ENCODE measurements around the gene FGD2. TPM values are rescaled to one million over a fixed set of nuclear protein-coding genes. Genes with fewer than 3 reads are reported as not detected.
"Not testable (repeated sequence)": the region's sequence is repeated elsewhere in the genome, so short reads cannot be mapped to it uniquely, and the experiment has no call there.

FGD2 gene
- total RNA-seq, 2 experiments from 2014 or later, result 0.50 to 0.63 TPM

DNA sequence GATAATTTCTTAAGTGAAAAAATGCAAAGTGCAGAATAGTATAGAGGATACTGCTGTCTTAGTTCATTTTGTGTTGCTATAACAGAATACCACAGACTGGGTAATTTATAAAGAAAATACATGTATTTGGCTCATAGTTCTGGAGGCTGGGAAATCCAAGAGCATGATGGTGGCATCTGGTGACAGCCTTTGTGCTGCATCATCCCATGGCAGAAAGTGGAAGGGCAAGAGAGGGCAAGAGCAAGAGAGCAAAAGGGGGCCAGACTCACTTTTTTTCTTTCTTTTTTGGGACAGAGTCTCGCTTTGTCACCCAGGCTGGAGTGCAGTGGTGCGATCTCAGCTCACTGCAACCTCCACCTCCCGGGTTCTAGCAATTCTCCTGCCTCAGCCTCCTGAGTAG lies 37.6 kb downstream of the FGD2 start:
- ATAC-seq; H3K4me3 Mint-ChIP-seq; H3K27me3 Mint-ChIP-seq; intact Hi-C loops (cut with DNase I, micrococcal nuclease); H3K9me3 Mint-ChIP-seq (ENCODE audit: low read depth); POLR2A ChIA-PET; DNase-seq; H3K36me3 Mint-ChIP-seq (ENCODE audit: low read depth): not testable (repeated sequence)
- CTCF ChIA-PET, result interaction anchor here (0.9 to 1.8 kb wide), 3 partner anchors 8 to 14 kb away, joined by 3 to 15 read pairs (median 4); no protein-coding TSS in a partner anchor
- H3K27ac Mint-ChIP-seq, result peak overlapping the region; percentile 5
- peaks cover 47% of the 10 kb centered on the region for H3K4me1 Mint-ChIP-seq

DNA sequence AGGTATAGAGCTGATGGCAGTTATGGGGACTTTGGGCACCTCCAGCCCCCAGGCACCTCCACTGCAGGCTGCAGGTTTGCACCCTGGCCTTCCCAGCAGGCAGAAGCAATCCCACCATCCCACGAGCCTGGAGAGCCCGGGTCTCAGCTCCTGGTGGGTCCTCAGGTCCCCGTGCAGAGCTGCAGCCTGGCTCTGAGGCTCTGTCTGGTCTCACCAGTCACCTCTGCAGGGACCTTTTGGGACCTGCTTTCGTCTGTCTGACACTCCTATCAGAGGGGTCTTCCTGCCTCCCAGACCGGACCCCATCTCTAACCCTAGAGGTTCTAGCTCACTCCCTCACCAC lies 41.9 kb downstream of the FGD2 start:
- DNase-seq, result no peak
- peak overlapping the region; percentile 100 for H3K27ac Mint-ChIP-seq
- no peak for ATAC-seq
- no peak overlapping the region for H3K4me3 Mint-ChIP-seq
- ChIA-PET POLR2A (interaction anchor here (0.5 to 5.4 kb wide), 6 partner anchors 13 to 140 kb away, joined by 3 to 65 read pairs (median 4); partner anchors contain the start of genes MTCH1 and PIM1), CTCF (interaction anchor here (1.3 to 9.7 kb wide), 6 partner anchors 13 to 162 kb away, joined by 4 to 133 read pairs (median 40); partner anchors contain the start of gene PIM1)
- H3K36me3 Mint-ChIP-seq (ENCODE audit: low read depth), result peaks cover 2% of the 10 kb centered on the region
- peaks cover 65% of the 10 kb centered on the region for H3K4me1 Mint-ChIP-seq
- H3K27me3 Mint-ChIP-seq, result no peaks in the 10 kb centered on the region
- H3K9me3 Mint-ChIP-seq (ENCODE audit: low read depth), result peaks cover 3% of the 10 kb centered on the region
- intact Hi-C loops (cut with DNase I, micrococcal nuclease), result loop anchor here in 1 of 2 experiments (5.0 kb wide), 1 partner anchor 450 kb away; the partner anchor contains the start of gene CCDC167

DNA sequence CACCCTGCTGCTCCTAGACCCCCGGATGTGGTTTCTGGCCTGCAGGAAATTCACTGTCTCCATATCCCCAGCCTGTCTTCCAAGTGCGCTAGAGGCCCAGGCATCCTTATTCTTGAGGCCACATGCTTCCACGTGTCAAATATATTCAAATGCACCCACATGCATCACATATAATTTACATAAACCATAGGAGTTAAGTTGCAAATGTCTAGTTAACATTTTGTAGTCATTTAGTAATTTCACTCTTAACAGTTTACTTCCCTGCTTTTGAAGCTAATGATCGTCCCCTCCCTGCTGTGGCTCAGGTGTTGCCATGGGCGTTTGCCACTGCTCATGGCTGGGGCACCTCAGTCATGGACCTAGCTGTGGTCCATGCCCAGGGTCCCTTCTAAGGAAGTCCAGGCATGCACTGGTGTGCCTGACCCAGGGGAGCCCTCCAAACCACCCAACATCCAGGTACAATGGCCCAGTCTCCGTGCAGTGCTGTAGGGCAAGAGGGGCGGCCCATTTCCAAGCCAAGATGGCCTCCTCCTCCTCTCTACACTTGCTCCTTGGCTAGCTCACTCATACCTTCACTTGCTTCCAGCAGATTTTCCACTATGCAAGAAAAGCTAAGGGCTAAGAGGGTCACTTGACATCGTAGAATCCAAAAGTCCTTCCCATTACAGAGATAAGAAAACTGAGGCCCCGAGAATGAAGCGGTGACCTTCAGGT lies 42.4 kb downstream of the FGD2 start:
- peaks cover 2% of the 10 kb centered on the region for H3K36me3 Mint-ChIP-seq (ENCODE audit: low read depth)
- ATAC-seq (peak; percentile 21), DNase-seq (peak; percentile 60)
- POLR2A ChIA-PET, result interaction anchor here (0.6 to 5.4 kb wide), 8 partner anchors 14 to 210 kb away, joined by 3 to 65 read pairs (median 5); partner anchors contain the start of genes MTCH1, PIM1, TBC1D22B and TMEM217
- peaks cover 64% of the 10 kb centered on the region for H3K4me1 Mint-ChIP-seq
- H3K27ac Mint-ChIP-seq, result peak overlapping the region; percentile 100
- CTCF ChIA-PET, result interaction anchor here (0.6 to 9.7 kb wide), 7 partner anchors 14 to 257 kb away, joined by 3 to 133 read pairs (median 15); partner anchors contain the start of gene PIM1
- no peaks in the 10 kb centered on the region for H3K27me3 Mint-ChIP-seq
- intact Hi-C loops (cut with DNase I, micrococcal nuclease), result loop anchor here (1.0 to 5.0 kb wide), 3 partner anchors 15 to 449 kb away; partner anchors contain the start of gene CCDC167 (in 1 of the 2)
- peaks cover 3% of the 10 kb centered on the region for H3K9me3 Mint-ChIP-seq (ENCODE audit: low read depth)
- H3K4me3 Mint-ChIP-seq, result peak overlapping the region; percentile 11

DNA sequence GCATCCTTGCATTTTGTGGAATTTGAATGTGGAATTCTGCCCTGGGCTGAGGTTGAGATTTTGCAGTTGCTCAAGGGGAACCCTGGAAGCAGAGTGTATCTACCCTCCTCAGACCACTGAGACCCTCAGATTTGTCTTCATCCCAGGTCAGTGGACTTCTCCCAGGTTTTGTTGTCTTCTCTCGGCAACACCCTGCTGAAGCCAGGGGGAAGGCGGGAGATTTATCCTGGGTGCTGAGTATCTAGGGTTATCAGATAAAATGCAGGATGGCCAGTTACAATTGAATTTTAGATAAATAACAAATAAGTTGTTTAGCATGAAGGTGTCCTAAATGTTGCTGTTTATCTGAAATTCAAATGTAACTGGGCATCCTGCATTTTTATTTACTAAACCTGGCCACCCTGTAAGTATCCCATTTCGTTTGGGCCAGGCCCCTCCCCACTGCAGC lies 43.0 kb downstream of the FGD2 start:
- DNase-seq, result no peak
- peaks cover 64% of the 10 kb centered on the region for H3K4me1 Mint-ChIP-seq
- H3K9me3 Mint-ChIP-seq (ENCODE audit: low read depth), result peaks cover 3% of the 10 kb centered on the region
- H3K36me3 Mint-ChIP-seq (ENCODE audit: low read depth), result peaks cover 2% of the 10 kb centered on the region
- ATAC-seq, result no peak
- peak overlapping the region; percentile 79 for H3K4me3 Mint-ChIP-seq
- peak overlapping the region; percentile 100 for H3K27ac Mint-ChIP-seq
- POLR2A ChIA-PET, result interaction anchor here (0.9 to 5.4 kb wide), 5 partner anchors 15 to 210 kb away, joined by 3 to 65 read pairs (median 6); partner anchors contain the start of genes PIM1, TBC1D22B and TMEM217
- H3K27me3 Mint-ChIP-seq, result no peaks in the 10 kb centered on the region
- CTCF ChIA-PET, result interaction anchor here (0.6 to 9.7 kb wide), 7 partner anchors 19 to 257 kb away, joined by 3 to 133 read pairs (median 15); partner anchors contain the start of genes MTCH1 and PIM1
- intact Hi-C loops (cut with DNase I, micrococcal nuclease), result loop anchor here (1.0 to 5.0 kb wide), 3 partner anchors 15 to 449 kb away; partner anchors contain the start of gene CCDC167 (in 1 of the 2)

DNA sequence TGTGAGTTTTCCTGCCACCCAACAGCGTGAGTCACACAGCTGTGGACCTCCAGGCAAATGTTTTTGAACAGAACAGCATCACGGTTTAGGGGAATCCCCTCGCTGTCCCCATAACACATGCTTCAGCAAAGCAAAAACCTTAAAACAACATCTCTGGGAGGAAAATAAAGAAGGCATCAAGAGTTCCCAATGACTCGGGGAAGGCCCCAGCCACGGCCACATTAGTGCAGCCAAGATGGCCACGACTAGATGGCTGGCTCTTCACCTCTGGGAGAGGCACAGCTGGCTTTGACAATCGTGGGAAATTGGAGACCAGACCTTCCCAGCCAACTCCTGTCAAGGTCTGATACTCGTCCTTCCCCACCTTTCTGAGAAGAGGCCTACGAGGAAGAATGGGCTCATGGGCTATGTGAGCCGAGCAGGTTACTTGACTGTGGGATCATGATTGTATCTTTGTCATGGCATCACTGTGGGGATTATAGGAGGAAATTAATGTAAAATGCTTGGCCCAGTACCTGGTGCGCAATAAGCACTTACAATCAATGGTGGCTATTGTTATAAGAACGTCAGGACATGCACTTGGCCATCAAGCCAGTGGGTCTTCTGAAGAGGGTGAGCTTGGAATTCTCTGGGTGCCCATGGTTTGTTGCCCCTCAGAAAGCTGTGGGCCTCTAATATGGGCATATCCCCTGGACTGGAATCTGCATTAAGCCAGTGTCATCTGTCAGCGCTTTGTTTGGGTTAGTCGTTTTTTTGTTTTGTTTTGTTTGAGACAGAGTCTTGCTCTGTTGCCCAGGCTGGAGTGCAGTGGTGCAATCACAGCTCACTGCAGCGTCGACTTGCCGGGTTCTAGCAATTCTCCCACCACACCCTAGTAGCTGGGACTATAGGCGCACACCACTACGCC lies 43.6 kb downstream of the FGD2 start:
- Mint-ChIP-seq H3K9me3 (ENCODE audit: low read depth) (peaks cover 3% of the 10 kb centered on the region), H3K27me3 (no peaks in the 10 kb centered on the region), H3K36me3 (ENCODE audit: low read depth) (peaks cover 2% of the 10 kb centered on the region), H3K27ac (peak overlapping the region; percentile 100), H3K4me1 (peaks cover 64% of the 10 kb centered on the region), H3K4me3 (peak overlapping the region; percentile 79)
- CTCF ChIA-PET, result interaction anchor here (0.8 to 9.7 kb wide), 9 partner anchors 11 to 193 kb away, joined by 3 to 133 read pairs (median 10); partner anchors contain the start of genes MTCH1 and PIM1
- DNase-seq, result peak; percentile 87
- POLR2A ChIA-PET, result interaction anchor here (0.6 to 5.4 kb wide), 7 partner anchors 15 to 1331 kb away, joined by 3 to 65 read pairs (median 6); partner anchors contain the start of genes PIM1, TBC1D22B and TMEM217
- intact Hi-C loops (cut with DNase I, micrococcal nuclease), result loop anchor here (1.0 to 5.0 kb wide), 3 partner anchors 16 to 448 kb away; partner anchors contain the start of gene CCDC167 (in 1 of the 2)
- ATAC-seq, result peak; percentile 69

DNA sequence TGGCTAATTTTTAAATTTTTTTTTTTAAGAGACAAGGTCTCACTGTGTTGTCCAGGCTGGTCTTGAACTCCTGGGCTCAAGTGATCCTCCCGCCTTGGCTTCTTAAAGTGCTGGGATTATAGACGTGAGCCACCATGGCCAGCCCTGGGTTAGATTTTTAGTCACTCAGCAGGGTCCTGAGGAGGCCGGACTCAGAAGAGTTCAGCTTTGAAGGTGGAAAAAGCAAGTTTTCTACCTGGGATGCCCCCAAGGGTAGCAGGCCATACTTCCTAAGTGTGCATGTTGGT lies 44.2 kb downstream of the FGD2 start:
- no peaks in the 10 kb centered on the region for H3K27me3 Mint-ChIP-seq
- ATAC-seq, result no peak
- intact Hi-C loops (cut with DNase I, micrococcal nuclease), result loop anchor here (1.0 to 5.0 kb wide), 6 partner anchors 16 to 448 kb away; partner anchors contain the start of gene CCDC167 (in 1 of the 2)
- peaks cover 64% of the 10 kb centered on the region for H3K4me1 Mint-ChIP-seq
- peak; percentile 36 for DNase-seq
- peak overlapping the region; percentile 100 for H3K27ac Mint-ChIP-seq
- peaks cover 3% of the 10 kb centered on the region for H3K9me3 Mint-ChIP-seq (ENCODE audit: low read depth)
- ChIA-PET POLR2A (interaction anchor here (0.6 to 5.4 kb wide), 5 partner anchors 16 to 1332 kb away, joined by 3 to 65 read pairs (median 6); partner anchors contain the start of genes PIM1, TBC1D22B and TMEM217), CTCF (interaction anchor here (0.8 to 9.7 kb wide), 8 partner anchors 11 to 192 kb away, joined by 3 to 133 read pairs (median 7); partner anchors contain the start of gene PIM1)
- H3K36me3 Mint-ChIP-seq (ENCODE audit: low read depth), result peaks cover 2% of the 10 kb centered on the region
- peak overlapping the region; percentile 79 for H3K4me3 Mint-ChIP-seq

DNA sequence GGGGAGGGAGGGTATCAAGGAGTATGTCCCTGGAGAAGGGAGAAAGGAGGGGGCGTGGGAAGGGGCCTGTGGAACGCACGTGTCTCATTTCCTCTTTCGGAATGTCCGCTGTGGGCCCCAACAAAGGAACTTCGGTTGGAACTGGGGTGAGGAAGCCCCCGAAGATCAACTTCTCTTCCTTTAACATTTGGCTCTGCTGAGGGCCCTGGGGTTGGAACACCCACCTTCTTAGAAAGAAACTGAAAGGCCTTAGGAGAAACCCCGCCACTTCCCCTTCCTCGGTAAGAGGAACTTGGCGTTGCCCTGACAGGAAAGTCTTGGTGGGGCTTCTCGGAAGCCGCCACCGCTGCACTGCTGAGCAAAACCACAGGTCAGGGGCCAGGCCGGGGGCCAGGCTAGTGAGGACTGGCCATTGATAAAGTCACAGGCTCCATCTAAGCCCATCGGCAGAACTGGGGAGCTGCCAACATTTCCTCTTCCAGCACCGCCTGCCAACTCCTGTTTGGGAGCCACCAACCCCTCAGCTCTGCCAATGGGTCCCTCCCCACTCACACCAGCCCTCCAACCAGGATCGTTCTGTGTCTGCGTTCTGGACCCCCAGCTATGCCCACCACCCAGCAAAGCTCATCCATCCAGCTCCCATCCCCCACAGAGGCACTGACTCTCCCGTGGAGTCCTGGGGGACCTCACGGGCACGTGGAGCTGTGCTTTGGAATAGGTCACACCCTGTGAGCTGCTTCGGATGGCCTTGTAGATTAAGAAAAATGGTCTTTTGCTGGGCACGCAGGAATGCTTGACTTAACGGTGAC lies 44.8 kb downstream of the FGD2 start:
- peaks cover 64% of the 10 kb centered on the region for H3K4me1 Mint-ChIP-seq
- H3K9me3 Mint-ChIP-seq (ENCODE audit: low read depth), result peaks cover 3% of the 10 kb centered on the region
- intact Hi-C loops (cut with DNase I, micrococcal nuclease), result loop anchor here (1.0 to 5.0 kb wide), 3 partner anchors 26 to 368 kb away; no protein-coding TSS in a partner anchor
- DNase-seq (peak; percentile 82), ATAC-seq (peak; percentile 33)
- ChIA-PET CTCF (interaction anchor here (0.8 to 9.7 kb wide), 17 partner anchors 8 to 192 kb away, joined by 3 to 133 read pairs (median 4); partner anchors contain the start of gene PIM1), POLR2A (interaction anchor here (0.6 to 5.4 kb wide), 10 partner anchors 16 to 208 kb away, joined by 3 to 65 read pairs (median 4); partner anchors contain the start of genes PIM1, TBC1D22B and TMEM217)
- H3K4me3 Mint-ChIP-seq, result peak overlapping the region; percentile 79
- H3K27me3 Mint-ChIP-seq, result no peaks in the 10 kb centered on the region
- peaks cover 2% of the 10 kb centered on the region for H3K36me3 Mint-ChIP-seq (ENCODE audit: low read depth)
- H3K27ac Mint-ChIP-seq, result peak overlapping the region; percentile 100

DNA sequence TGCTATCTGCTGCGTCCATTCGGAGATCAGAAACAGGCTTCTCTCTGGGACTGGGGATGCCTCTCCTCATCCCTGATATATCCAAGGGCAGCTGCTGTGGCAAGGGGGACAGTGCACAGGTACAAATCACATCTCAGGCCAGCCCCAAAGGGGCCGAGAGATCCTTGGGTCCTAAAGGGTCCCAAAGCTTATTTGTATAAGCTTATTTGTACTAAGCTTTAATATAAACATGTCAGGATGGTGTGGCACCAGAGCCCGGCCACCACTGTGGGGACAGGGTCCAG lies 45.3 kb downstream of the FGD2 start:
- H3K9me3 Mint-ChIP-seq (ENCODE audit: low read depth), result peaks cover 3% of the 10 kb centered on the region
- no peak for ATAC-seq
- H3K4me1 Mint-ChIP-seq, result peaks cover 61% of the 10 kb centered on the region
- H3K4me3 Mint-ChIP-seq, result peak overlapping the region; percentile 79
- H3K36me3 Mint-ChIP-seq (ENCODE audit: low read depth), result peaks cover 2% of the 10 kb centered on the region
- ChIA-PET CTCF (interaction anchor here (0.7 to 9.7 kb wide), 20 partner anchors 9 to 207 kb away, joined by 3 to 133 read pairs (median 4); partner anchors contain the start of genes PIM1, TBC1D22B and TMEM217), POLR2A (interaction anchor here (0.6 to 5.4 kb wide), 8 partner anchors 16 to 257 kb away, joined by 3 to 65 read pairs (median 4); partner anchors contain the start of genes PIM1, TBC1D22B and TMEM217)
- DNase-seq, result no peak
- intact Hi-C loops (cut with DNase I, micrococcal nuclease), result loop anchor here (1.0 to 5.0 kb wide), 7 partner anchors 26 to 368 kb away; no protein-coding TSS in a partner anchor
- no peaks in the 10 kb centered on the region for H3K27me3 Mint-ChIP-seq
- peak overlapping the region; percentile 100 for H3K27ac Mint-ChIP-seq

DNA sequence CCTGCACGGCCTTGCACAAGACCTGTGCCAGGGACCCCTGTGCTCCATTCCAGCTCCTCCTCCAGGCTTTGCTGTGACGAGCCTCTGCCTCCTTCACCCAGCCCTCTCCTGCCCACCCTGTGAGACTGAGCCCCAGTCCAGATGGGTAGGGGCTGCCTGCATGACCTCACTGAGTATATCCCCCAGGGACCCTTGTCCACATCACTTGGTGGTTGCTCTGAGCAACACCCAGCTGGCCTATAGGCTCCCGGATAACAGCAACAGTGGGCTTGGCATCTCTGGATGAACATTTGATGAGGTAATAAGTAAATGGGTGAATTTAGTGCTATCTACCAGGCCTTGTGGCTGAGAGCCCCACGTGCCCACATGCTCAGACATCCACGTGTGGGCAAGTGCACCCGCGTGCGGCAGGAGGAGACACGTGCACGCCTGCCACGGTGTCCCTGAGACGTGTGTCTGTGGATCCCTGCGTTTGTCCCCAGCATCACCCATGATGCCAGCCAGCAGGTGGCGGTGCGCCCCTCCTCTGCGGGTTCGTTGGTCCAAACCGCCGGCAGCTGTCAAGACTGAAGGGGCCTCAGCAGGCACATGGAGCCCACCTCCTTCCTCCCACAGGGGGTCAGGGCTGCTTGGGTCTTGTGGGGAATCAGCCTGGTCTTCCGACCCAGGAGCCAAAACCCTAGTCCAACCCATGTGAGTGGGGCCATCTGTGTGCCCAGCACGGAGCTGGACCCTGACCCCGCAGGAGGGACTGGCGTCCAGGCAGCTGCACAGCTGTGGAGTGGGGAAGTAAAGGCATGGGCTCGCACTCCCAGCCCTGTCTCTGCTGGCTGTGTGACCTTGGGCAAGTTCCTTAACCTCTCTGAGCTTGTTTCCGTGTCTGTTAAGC lies 45.9 kb downstream of the FGD2 start:
- intact Hi-C loops (cut with DNase I, micrococcal nuclease), result loop anchor here (1.0 to 5.0 kb wide), 6 partner anchors 30 to 369 kb away; no protein-coding TSS in a partner anchor
- CTCF ChIA-PET, result interaction anchor here (0.5 to 9.7 kb wide), 26 partner anchors 9 to 625 kb away, joined by 3 to 133 read pairs (median 4); partner anchors contain the start of genes PIM1, TBC1D22B and TMEM217
- H3K9me3 Mint-ChIP-seq (ENCODE audit: low read depth), result peaks cover 3% of the 10 kb centered on the region
- POLR2A ChIA-PET, result interaction anchor here (0.6 to 5.4 kb wide), 6 partner anchors 59 to 257 kb away, joined by 3 to 65 read pairs (median 5); partner anchors contain the start of genes PIM1, TBC1D22B and TMEM217
- ATAC-seq, result peak; percentile 43
- H3K4me3 Mint-ChIP-seq, result peak overlapping the region; percentile 79
- DNase-seq, result peak; percentile 95
- H3K27ac Mint-ChIP-seq, result peak overlapping the region; percentile 100
- peaks cover 2% of the 10 kb centered on the region for H3K36me3 Mint-ChIP-seq (ENCODE audit: low read depth)
- H3K27me3 Mint-ChIP-seq, result no peaks in the 10 kb centered on the region
- H3K4me1 Mint-ChIP-seq, result peaks cover 55% of the 10 kb centered on the region

All from activated CD4-positive, alpha-beta T cell treated with anti-CD3 and anti-CD28 coated beads for 36 hours (primary cell).